ENCODE measurements around the gene POU2F1. TPM values are rescaled to one million over a fixed set of nuclear protein-coding genes. Genes with fewer than 3 reads are reported as not detected.
A peak's percentile ranks its signal among the peaks of the same experiment; 100 is the strongest.
"Not testable (repeated sequence)": the region's sequence is repeated elsewhere in the genome, so short reads cannot be mapped to it uniquely, and the experiment has no call there.

Gene POU2F1
- total RNA-seq, 1 donor from 2014 or later = 15.7 TPM

GRCh38 chr1:167205306-167206050 is 15.2 kb upstream of the POU2F1 start:
- DNase-seq = not testable (repeated sequence)

- no peak for DNase-seq
Observed at GRCh38 chr1:167206166-167206835, 14.4 kb upstream of the POU2F1 start.

- no peak for DNase-seq
Observed at GRCh38 chr1:167207940-167208623, 12.6 kb upstream of the POU2F1 start.

- DNase-seq = no peak
Observed at GRCh38 chr1:167208624-167208976, 12.1 kb upstream of the POU2F1 start.

GRCh38 chr1:167209044-167209443 is 11.6 kb upstream of the POU2F1 start:
- no peak for DNase-seq

- DNase-seq = no peak
Observed at GRCh38 chr1:167210966-167211674, 9.6 kb upstream of the POU2F1 start.

- no peak for DNase-seq
Observed at GRCh38 chr1:167212025-167212424, 8.7 kb upstream of the POU2F1 start.

GRCh38 chr1:167216809-167217208 is 3.9 kb upstream of the POU2F1 start:
- DNase-seq = no peak

GRCh38 chr1:167219194-167219593 is 1.5 kb upstream of the POU2F1 start:
- no peak for DNase-seq

- peak; percentile 72 for DNase-seq
Observed at GRCh38 chr1:167219646-167220536, 795 bp upstream of the POU2F1 start.

GRCh38 chr1:167221126-167221737 is 546 bp downstream of the POU2F1 start:
- DNase-seq = no peak

- peak; percentile 59 for DNase-seq
Observed at GRCh38 chr1:167221738-167222610, 1.3 kb downstream of the POU2F1 start.

- DNase-seq = no peak
Observed at GRCh38 chr1:167223144-167224103, 2.7 kb downstream of the POU2F1 start.

GRCh38 chr1:167224734-167225235 is 4.1 kb downstream of the POU2F1 start:
- DNase-seq = not testable (repeated sequence)

- no peak for DNase-seq
Observed at GRCh38 chr1:167225920-167226319, 5.2 kb downstream of the POU2F1 start.

- DNase-seq = no peak
Observed at GRCh38 chr1:167227934-167228378, 7.3 kb downstream of the POU2F1 start.

- DNase-seq = no peak
Observed at GRCh38 chr1:167229719-167230385, 9.2 kb downstream of the POU2F1 start.

GRCh38 chr1:167230437-167230836 is 9.8 kb downstream of the POU2F1 start:
- no peak for DNase-seq
